Brain microvascular endothelial cell (primary cell): Measurements from ENCODE around the gene USP40.
"Not testable (repeated sequence)": the region's sequence is repeated elsewhere in the genome, so short reads cannot be mapped to it uniquely, and the experiment has no call there.

Source experiments
- DNase-seq: peaks from one replicate; pipeline ENCODE4 v3.0.0-alpha.2; 2020
- H3K27ac ChIP-seq: fragments of 250-450 bp; sonication (Bioruptor Pico); 2 replicates; pipeline ENCODE4 v1.5.1; 2020; ENCODE audit warnings: mild to moderate bottlenecking, moderate library complexity
- H3K27me3 ChIP-seq: fragments of 250-450 bp; sonication (Bioruptor Pico); replicated peaks from 2 replicates; pipeline ENCODE4 v1.5.1; 2020; ENCODE audit warnings: mild to moderate bottlenecking
- H3K36me3 ChIP-seq: fragments of 250-450 bp; sonication (Bioruptor Pico); replicated peaks from 2 replicates; pipeline ENCODE4 v1.5.1; 2020; ENCODE audit warnings: mild to moderate bottlenecking
- H3K4me3 ChIP-seq: 2 replicates; pipeline ENCODE4 v1.5.1; 2011; ENCODE audit warnings: low read depth, mild to moderate bottlenecking, control low read depth, low read length, moderate library complexity
- CTCF ChIP-seq: IDR thresholded peaks from 2 replicates; pipeline ENCODE4 v1.5.1; 2011; ENCODE audit warnings: low read depth, mild to moderate bottlenecking, moderate library complexity, low read length, control low read depth, inconsistent platforms; ENCODE audit errors: missing control alignments
- in situ Hi-C: cut with HindIII; loops from 2 replicates; pipeline ENCODE4 v1.10.0; 2017; ENCODE audit warnings: low sequenced_read_pairs, low pct_ligation_motif_present

The USP40 gene

DNA sequence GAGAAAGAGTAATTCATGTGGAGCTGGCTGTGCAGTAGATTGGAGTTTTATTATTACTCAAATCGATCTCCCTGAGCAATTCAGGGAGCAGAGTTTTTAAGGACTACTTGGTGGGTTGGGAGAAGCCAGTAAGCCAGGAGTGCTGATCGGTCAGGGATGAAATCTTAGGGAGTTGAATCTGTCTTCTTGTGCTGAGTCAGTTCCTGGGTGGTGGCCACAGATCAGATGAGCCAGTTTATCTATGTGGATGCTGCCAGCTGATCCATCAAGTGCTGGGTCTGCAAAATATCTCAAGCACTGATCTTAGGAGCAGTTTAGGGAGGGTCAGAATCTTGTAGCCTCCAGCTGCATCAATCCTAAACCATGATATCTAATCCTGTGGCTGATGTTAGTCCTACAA, 33.8 kb upstream of the USP40 start:
- TF ChIP-seq CTCF: no peak
- Histone ChIP-seq H3K4me3 (no peak overlapping the region), H3K27ac (no peak overlapping the region), H3K36me3 (no peaks in the 10 kb centered on the region), H3K27me3 (no peaks in the 10 kb centered on the region)
- in situ Hi-C loops: no loop called here
- DNase-seq: peak; percentile 4

- Histone ChIP-seq H3K27ac (no peak overlapping the region), H3K36me3 (no peaks in the 10 kb centered on the region), H3K4me3 (no peak overlapping the region), H3K27me3 (no peaks in the 10 kb centered on the region)
- in situ Hi-C loops: no loop called here
- DNase-seq: no peak
- TF ChIP-seq CTCF: no peak
Measured at GRCh38 chr2:233598952-233599351, 32.4 kb upstream of the USP40 start.

GRCh38 chr2:233597522-233597921, 30.9 kb upstream of the USP40 start:
- TF ChIP-seq CTCF: no peak
- in situ Hi-C loops: no loop called here
- H3K27me3 ChIP-seq: no peaks in the 10 kb centered on the region

DNA sequence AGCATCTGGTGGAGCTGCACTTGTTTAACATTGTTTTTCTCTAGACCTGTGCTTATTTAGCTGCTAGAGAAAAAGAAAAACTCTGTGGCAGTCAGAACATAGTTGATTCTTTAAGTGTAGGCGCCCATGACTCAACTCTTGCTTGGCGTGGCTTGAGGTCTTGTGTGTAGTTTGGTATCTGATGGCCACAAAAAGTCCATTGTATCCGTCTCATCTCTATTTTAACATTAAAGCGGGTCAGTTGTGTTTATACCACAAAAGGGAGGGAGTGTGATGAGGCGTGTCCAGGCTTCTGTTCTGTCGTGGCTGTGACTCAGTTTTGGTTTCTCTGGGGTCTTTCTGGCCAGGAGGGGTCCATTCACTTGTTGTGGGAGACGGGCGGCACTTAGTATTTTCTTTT, 26.6 kb upstream of the USP40 start:
- no peak for DNase-seq
- in situ Hi-C loops: no loop called here
- no peak overlapping the region for H3K27ac ChIP-seq
- no peak for TF ChIP-seq CTCF
- H3K27me3 ChIP-seq: no peaks in the 10 kb centered on the region
- no peaks in the 10 kb centered on the region for H3K36me3 ChIP-seq
- H3K4me3 ChIP-seq: no peak overlapping the region

More at GRCh38 chr2:233597522-233597921, 30.9 kb upstream of the USP40 start:
- DNase-seq: no peak
- H3K4me3 ChIP-seq: no peak overlapping the region
- H3K27ac ChIP-seq: no peak overlapping the region
- H3K36me3 ChIP-seq: no peaks in the 10 kb centered on the region

- DNase-seq, H3K36me3 ChIP-seq, H3K27me3 ChIP-seq, in situ Hi-C loops, H3K27ac ChIP-seq, H3K4me3 ChIP-seq: not testable (repeated sequence)
Measured at GRCh38 chr2:233592706-233593105, 26.1 kb upstream of the USP40 start.

- Histone ChIP-seq H3K36me3 (no peaks in the 10 kb centered on the region), H3K27me3 (no peaks in the 10 kb centered on the region), H3K4me3 (no peak overlapping the region), H3K27ac (no peak overlapping the region)
- TF ChIP-seq CTCF: no peak
- no peak for DNase-seq
- in situ Hi-C loops: no loop called here
Measured at GRCh38 chr2:233588400-233588799, 21.8 kb upstream of the USP40 start.

GRCh38 chr2:233584210-233584609, 17.6 kb upstream of the USP40 start:
- DNase-seq: no peak
- Histone ChIP-seq H3K27me3 (no peaks in the 10 kb centered on the region), H3K36me3 (no peaks in the 10 kb centered on the region), H3K4me3 (no peak overlapping the region), H3K27ac (no peak overlapping the region)
- no peak for TF ChIP-seq CTCF
- in situ Hi-C loops: no loop called here

DNA sequence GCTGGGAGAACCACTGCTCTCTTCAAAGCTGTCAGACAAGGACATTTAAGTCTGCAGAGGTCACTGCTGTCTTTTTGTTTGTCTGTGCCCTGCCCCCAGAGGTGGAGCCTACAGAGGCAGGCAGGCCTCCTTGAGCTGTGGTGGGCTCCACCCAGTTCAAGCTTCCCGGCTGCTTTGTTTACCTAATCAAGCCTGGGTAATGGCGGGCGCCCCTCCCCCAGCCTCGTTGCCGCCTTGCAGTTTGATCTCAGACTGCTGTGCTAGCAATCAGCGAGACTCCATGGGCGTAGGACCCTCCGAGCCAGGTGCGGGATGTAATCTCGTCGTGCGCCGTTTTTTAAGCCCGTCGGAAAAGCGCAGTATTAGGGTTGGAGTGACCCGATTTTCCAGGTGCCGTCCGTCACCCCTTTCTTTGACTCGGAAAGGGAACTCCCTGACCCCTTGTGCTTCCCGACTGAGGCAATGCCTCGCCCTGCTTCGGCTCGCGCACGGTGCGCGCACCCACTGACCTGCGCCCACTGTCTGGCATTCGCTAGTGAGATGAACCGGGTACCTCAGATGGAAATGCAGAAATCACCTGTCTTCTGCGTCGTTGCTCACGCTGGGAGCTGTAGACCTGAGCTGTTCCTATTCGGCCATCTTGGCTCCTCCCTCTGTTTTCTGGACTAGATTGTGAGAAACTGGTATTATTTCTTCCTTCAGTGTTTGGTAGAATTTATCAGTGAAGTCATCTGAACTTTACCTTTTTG, 16.8 kb upstream of the USP40 start:
- H3K4me3 ChIP-seq, H3K27ac ChIP-seq, H3K36me3 ChIP-seq, DNase-seq, H3K27me3 ChIP-seq, in situ Hi-C loops: not testable (repeated sequence)

GRCh38 chr2:233577341-233577740, 10.8 kb upstream of the USP40 start:
- H3K36me3 ChIP-seq, DNase-seq, H3K27me3 ChIP-seq, H3K27ac ChIP-seq, H3K4me3 ChIP-seq, in situ Hi-C loops: not testable (repeated sequence)
